ENCODE results near the gene VIT.

VIT gene

GRCh38 chr2:36855429-36855828 is 158.9 kb downstream of the VIT start:
- DNase-seq (ENCODE audit: insufficient read length, low spot score) (no peak), FAIRE-seq (no peak)
- no peak for TF ChIP-seq POLR2A (IDR thresholded peaks at IDR 0.05; ENCODE audit: low read depth, low read length)
- TF ChIP-seq POLR2AphosphoS5 (IDR thresholded peaks at IDR 0.05; ENCODE audit: low read depth, low read length), result no peak
- TF ChIP-seq SPI1 (IDR thresholded peaks at IDR 0.05; ENCODE audit: low read depth, low read length), result no peak
- TF ChIP-seq POU2F2 (IDR thresholded peaks at IDR 0.05; ENCODE audit: low read depth, low read length), result no peak
- TF ChIP-seq TAF1 (IDR thresholded peaks at IDR 0.05; ENCODE audit: low read depth, low read length), result no peak

- FAIRE-seq (no peak), DNase-seq (ENCODE audit: insufficient read length, low spot score) (no peak)
- TF ChIP-seq POLR2AphosphoS5 (IDR thresholded peaks at IDR 0.05; ENCODE audit: low read depth, low read length) (no peak), SPI1 (IDR thresholded peaks at IDR 0.05; ENCODE audit: low read depth, low read length) (no peak)
Observed at GRCh38 chr2:36857713-36858112, 161.2 kb downstream of the VIT start.

- no peak for TF ChIP-seq POLR2AphosphoS5 (IDR thresholded peaks at IDR 0.05; ENCODE audit: low read depth, low read length)
- TF ChIP-seq POU2F2 (IDR thresholded peaks at IDR 0.05; ENCODE audit: low read depth, low read length), result no peak
- TF ChIP-seq SPI1 (IDR thresholded peaks at IDR 0.05; ENCODE audit: low read depth, low read length), result peak; percentile 52
- TF ChIP-seq POLR2A (IDR thresholded peaks at IDR 0.05; ENCODE audit: low read depth, low read length), result no peak
- DNase-seq (ENCODE audit: insufficient read length, low spot score), result no peak
- peak; percentile 38 for FAIRE-seq
Observed at GRCh38 chr2:36858551-36859365, 162.3 kb downstream of the VIT start.

GRCh38 chr2:36859366-36859792 is 162.9 kb downstream of the VIT start:
- FAIRE-seq (no peak), DNase-seq (ENCODE audit: insufficient read length, low spot score) (no peak)
- no peak for TF ChIP-seq TAF1 (IDR thresholded peaks at IDR 0.05; ENCODE audit: low read depth, low read length)
- no peak for TF ChIP-seq POLR2A (IDR thresholded peaks at IDR 0.05; ENCODE audit: low read depth, low read length)

- DNase-seq (ENCODE audit: insufficient read length, low spot score), result no peak
- peak; percentile 20 for FAIRE-seq
- TF ChIP-seq POLR2AphosphoS5 (IDR thresholded peaks at IDR 0.05; ENCODE audit: low read depth, low read length) (no peak), SPI1 (IDR thresholded peaks at IDR 0.05; ENCODE audit: low read depth, low read length) (no peak), TAF1 (IDR thresholded peaks at IDR 0.05; ENCODE audit: low read depth, low read length) (no peak), PAX5 (IDR thresholded peaks at IDR 0.05; ENCODE audit: insufficient read depth, low read length, severe bottlenecking) (no peak), POLR2A (IDR thresholded peaks at IDR 0.05; ENCODE audit: low read depth, low read length) (no peak), POU2F2 (IDR thresholded peaks at IDR 0.05; ENCODE audit: low read depth, low read length) (no peak)
Observed at GRCh38 chr2:36861896-36862295, 165.4 kb downstream of the VIT start.

Measured in GM12891 (cell line).